Endometrium (tissue), 2 donors: ENCODE measurements around the gene ARHGEF19.
"Not testable (repeated sequence)": the region's sequence is repeated elsewhere in the genome, so short reads cannot be mapped to it uniquely, and the experiment has no call there.

Experiments
- FAIRE-seq: peaks from 2 replicates; lab custom pipeline; 2012; peaks lifted over from hg19 to GRCh38; lab: Jason Lieb, UNC
- donor health status: control.
- donor health status: control.

ARHGEF19 gene

GRCh38 chr1:16204634-16205333 lies 7.7 kb downstream of the ARHGEF19 start:
- no peak for FAIRE-seq

- FAIRE-seq, result no peak
These were observed 8.2 kb downstream of the ARHGEF19 start for GRCh38 chr1:16204216-16204615.

- no peak for FAIRE-seq
These were observed 8.9 kb downstream of the ARHGEF19 start for GRCh38 chr1:16203550-16203949.

DNA sequence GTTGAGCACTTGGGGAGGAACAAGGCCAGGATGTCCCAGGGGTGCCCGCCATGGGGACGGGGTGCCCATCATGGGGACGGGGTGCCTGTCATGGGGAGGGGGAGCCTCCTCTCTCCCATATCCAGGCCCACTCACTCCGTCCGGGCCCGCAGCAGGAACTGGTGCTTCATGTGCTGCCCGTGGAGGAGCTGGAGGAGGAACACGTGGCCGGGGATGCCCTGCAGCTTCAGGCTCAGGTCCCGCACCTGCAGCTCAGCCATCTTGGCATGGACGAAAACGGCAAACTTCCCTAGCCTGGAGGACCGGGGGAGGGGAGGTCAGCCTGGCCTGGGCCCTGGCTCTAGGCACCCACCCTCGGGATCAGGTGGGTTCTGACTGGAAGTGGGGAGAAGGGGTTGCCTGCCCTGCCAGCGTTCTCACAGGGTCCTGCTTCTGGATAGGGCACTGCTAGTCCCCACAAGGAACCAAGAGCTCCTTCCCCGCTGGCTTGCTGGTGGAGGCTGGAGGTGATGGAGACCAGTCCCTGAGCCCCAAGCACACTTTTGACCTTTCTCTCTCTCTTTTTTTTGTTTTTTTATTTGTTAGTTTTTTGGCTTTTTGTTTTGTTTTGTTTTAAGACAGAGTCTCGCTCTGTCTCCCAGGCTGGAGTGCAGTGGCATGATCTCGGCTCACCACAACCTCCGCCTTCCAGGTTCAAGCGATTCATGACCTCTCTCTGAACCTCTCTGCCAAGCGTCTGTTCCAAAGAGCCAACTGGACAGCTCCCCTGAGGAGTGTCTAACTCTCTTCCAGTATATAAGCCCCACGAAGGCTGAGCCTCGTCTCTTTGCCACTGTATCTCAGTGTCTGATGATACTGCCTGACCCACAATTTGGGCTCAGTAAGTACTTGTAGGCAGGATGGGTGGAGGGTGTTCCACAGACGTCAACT lies 9.9 kb downstream of the ARHGEF19 start:
- FAIRE-seq, result no peak

- no peak for FAIRE-seq
These were observed 12.8 kb downstream of the ARHGEF19 start for GRCh38 chr1:16199700-16200099.

DNA sequence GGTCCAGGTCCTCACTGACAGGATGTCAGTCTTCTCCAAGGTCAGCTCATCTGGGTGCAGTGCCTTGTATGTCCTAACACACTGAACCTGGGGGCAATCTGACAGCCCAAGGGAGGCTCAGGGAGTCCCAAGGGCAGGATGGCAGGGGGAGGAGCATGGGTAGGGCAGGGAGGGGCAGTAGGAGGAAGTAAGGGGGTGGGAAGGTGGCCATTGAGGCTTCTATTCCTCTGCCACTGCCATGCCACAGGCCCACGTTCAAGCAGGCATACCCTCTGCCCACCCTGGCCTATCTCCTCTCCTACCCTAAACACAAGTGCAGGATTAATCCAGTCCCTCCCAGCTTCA lies 13.3 kb downstream of the ARHGEF19 start:
- no peak for FAIRE-seq

- no peak for FAIRE-seq
These were observed 13.9 kb downstream of the ARHGEF19 start for GRCh38 chr1:16198444-16199156.

DNA sequence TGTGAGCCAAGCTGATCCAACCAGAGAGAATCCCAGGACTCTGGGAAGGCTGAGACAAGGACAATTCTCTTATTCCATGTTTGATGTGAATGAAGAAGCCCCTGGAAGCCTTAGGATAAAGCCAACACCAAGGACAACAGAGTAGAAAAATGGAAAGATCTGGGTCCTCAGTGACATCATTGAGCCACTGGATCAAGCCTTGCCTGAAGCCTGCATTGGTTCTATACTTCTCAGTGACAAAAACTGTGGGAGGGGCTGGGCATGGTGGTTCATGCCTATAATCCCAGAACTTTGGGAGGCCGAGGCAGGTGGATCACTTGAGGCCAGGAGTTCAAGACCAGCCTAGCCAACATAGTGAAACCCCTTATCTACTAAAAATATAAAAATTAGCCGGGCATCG lies 15.6 kb downstream of the ARHGEF19 start:
- FAIRE-seq, result no peak

DNA sequence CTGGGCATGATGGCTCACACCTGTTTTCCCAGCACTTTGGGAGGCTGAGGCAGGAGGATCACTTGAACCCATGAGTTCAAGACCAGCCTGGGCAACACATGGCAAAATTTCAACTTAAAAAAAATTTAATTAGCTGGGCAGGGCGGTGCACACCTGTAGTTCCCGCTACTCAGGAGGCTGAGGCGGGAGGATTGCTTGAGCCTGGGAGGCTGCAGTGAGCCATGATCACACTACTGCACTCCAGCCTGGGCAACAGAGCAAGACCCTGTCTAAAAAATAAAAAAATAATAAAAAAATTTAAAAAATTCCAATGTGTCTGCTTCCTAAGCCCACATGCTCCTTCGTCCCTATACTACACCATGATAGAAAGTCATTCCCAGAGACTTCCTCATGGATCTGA lies 16.3 kb downstream of the ARHGEF19 start:
- FAIRE-seq, result not testable (repeated sequence)

- no peak for FAIRE-seq
These were observed 16.9 kb downstream of the ARHGEF19 start for GRCh38 chr1:16195518-16195905.

- no peak for FAIRE-seq
These were observed 20.4 kb downstream of the ARHGEF19 start for GRCh38 chr1:16191916-16192546.

DNA sequence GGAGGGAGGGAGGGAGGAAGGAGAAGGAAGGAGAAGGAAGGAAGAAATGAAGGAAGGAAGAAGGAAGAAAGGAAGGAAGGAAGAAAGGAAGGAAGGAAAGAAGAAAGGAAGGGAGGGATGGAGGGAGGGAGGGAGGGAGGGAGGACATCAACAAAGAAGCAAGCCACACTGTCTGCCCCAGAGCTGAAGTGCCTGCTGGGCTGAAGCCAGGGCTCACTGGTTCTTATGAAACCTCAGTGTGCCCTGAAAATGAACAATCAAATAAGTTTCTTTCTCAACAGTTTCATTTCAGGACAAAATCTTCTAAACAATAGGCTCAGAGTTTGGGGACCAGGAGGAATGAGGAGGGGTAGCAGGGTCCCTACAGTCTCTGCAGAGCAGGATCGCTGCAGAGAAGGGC lies 21.1 kb downstream of the ARHGEF19 start:
- FAIRE-seq, result no peak

DNA sequence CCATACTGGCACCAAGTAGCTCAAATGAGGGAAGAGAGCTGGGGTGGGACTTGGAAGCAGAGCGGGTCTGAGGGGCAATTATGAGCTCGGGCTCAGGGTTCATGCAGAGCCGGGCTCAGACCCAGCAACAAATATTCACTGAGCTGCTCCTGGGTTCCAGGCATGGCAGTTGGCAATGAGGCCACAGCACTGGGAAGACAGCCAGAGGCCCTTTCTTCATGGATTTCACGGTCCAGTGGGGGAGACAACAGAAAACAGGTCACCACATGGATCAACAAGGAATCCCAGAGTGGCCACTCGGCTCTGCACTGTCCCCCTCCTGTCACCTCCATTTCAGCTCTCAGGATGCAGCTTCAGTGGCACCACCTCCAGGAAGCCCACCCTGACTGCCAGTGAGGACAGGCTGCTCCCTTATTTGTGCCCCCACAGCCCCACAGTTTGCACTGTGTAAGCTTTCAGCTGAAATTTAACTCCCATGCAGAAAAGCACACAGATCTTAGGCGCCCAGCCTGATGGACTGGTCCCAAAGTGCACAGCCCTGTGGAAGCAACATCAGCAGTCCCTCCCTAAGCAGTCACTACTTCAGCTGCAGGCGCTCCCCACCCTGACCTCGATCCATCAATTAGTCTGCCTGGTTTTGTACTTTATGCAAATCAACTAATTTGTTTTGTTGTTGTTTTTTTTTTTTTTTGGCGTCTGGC lies 22.4 kb downstream of the ARHGEF19 start:
- FAIRE-seq, result peak; percentile 21

- no peak for FAIRE-seq
These were observed 23.4 kb downstream of the ARHGEF19 start for GRCh38 chr1:16189003-16189402.

- FAIRE-seq, result no peak
These were observed 24.6 kb downstream of the ARHGEF19 start for GRCh38 chr1:16187748-16188401.

- no peak for FAIRE-seq
These were observed 25.7 kb downstream of the ARHGEF19 start for GRCh38 chr1:16186655-16187235.

DNA sequence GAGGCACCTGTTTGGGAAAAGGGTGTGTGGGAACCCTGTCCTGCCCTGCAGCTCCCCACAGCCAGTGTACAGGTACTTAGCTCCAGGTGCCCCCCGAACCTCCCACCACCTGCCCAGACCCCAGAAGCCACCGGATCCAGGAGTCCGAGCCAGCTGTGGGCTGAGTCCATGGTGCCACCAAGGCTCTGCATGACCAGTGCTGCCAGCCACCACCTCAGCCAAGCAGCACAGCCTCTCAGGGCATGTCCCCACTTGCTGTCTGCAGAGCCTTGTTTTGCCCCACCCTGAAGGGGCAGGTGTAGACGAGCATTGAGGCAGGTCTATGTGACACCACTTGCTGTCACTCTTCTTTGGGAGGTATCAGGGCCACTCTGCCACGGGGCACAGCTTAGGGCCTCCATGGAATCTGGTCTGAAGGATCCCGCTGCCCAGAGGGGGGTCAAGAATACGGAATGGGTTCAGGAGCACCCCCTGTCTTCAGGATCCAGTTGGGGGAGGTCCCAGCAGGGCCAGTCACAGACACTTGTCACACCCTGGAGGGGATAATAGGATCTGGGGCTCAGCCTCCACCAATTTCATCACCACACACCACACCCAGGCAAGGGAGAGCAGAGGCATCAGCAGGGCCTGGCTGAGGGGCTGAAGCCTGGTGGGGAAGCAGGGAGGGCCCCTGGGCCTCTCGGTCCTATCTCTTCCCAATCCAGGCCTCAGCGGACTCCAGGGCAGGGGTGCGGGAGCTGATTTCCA lies 27.7 kb downstream of the ARHGEF19 start:
- FAIRE-seq, result no peak

DNA sequence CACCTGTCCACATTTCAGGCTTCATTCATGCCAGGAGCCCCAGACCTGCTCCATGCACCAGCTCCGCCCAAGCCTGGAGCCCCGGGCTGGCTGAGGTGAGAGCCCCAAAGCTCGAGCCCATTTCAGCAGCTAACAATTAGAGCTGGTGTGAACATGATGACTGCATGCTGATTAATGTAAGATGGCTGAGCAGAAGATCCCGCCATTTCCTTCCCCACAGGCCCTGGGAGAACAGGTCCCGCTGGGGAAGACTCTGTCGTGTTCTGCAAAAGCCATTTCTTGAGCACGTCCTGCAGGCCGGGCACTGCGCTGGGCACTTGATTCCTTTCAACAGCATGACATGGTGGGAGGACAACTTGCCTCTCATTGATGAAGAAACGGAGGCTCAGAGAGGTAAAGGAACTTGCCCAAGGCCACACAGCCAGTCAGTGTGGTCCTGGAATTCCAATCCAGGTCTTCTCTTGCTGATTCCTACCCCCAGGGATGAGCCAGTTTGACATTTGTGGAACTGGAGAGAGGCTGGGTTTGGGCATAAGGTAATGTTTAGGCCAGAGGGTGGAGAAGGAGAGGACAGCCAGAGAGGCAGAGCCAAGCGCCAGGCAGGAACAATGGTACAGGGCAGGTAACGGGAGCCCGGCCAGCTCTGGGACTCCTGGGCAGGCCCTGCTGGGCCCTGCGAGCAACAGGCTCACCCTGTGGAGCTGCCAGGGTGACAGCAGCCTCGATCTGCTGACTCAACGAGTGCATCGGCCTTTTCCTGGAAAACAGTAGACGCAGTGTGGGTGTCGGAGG lies 28.5 kb downstream of the ARHGEF19 start:
- FAIRE-seq, result no peak

GRCh38 chr1:16183179-16183578 lies 29.3 kb downstream of the ARHGEF19 start:
- FAIRE-seq, result no peak
